GM12892 (cell line): Measurements from ENCODE around the gene GNPTG.

Experiments used
- DNase-seq: peaks from one replicate; pipeline ENCODE4 v3.0.0; 2011; ENCODE audit not compliant: insufficient read length
- FAIRE-seq: peaks from 2 replicates; lab custom pipeline; 2011; peaks lifted over from hg19 to GRCh38; lab: Jason Lieb, UNC
- POLR2A ChIP-seq: IDR thresholded peaks from 2 replicates; pipeline ENCODE4 v1.6.1; 2011; ENCODE audit warnings: low read depth, low read length, control low read depth
- POLR2AphosphoS5 ChIP-seq: IDR thresholded peaks from 2 replicates; pipeline ENCODE4 v1.6.1; 2011; ENCODE audit warnings: low read depth, low read length, control low read depth
- TAF1 ChIP-seq: IDR thresholded peaks from 2 replicates; pipeline ENCODE4 v1.6.1; 2011; ENCODE audit warnings: low read depth, mild to moderate bottlenecking, control low read depth, low read length, borderline replicate concordance

The GNPTG gene

GRCh38 chr16:1312903-1313302, 38.8 kb upstream of the GNPTG start:
- no peak for FAIRE-seq
- TF ChIP-seq TAF1 (no peak), POLR2A (no peak), POLR2AphosphoS5 (no peak)
- DNase-seq, result no peak

DNA sequence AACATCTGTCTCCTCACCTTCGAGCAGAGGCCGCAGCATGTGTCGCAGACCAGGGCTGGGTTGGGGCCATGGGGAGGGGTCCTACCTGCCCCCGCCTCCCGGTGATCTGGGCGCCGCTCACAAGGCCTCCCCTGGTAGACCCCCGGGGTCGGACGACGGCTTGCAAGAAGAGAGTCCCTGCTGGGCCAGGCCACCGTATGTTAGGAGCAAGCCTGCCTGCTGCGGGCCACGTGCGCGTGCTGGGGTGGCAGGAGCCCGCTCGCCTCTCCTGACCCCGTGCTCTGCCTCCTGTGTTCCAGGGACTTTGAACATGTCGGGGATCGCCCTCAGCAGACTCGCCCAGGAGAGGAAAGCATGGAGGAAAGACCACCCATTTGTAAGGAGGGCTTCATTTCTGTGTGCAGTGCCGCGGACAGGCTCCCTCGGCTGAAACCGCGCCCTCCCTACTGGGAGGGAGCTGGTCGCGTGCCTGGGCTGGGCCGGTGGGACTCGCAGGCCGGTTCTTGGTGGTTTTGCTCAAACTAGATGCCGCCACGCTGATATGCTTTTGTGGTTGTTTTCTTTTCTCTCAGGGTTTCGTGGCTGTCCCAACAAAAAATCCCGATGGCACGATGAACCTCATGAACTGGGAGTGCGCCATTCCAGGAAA, 37.9 kb upstream of the GNPTG start:
- FAIRE-seq, result no peak
- DNase-seq, result no peak
- TF ChIP-seq POLR2A (no peak), TAF1 (no peak), POLR2AphosphoS5 (no peak)

GRCh38 chr16:1314399-1315068, 37.2 kb upstream of the GNPTG start:
- FAIRE-seq (no peak), DNase-seq (no peak)
- TF ChIP-seq POLR2AphosphoS5, result no peak; the same call in 1 of the 2 replicates
- TF ChIP-seq POLR2A, result no peak; the same call in 1 of the 2 replicates
- TF ChIP-seq TAF1, result no peak

DNA sequence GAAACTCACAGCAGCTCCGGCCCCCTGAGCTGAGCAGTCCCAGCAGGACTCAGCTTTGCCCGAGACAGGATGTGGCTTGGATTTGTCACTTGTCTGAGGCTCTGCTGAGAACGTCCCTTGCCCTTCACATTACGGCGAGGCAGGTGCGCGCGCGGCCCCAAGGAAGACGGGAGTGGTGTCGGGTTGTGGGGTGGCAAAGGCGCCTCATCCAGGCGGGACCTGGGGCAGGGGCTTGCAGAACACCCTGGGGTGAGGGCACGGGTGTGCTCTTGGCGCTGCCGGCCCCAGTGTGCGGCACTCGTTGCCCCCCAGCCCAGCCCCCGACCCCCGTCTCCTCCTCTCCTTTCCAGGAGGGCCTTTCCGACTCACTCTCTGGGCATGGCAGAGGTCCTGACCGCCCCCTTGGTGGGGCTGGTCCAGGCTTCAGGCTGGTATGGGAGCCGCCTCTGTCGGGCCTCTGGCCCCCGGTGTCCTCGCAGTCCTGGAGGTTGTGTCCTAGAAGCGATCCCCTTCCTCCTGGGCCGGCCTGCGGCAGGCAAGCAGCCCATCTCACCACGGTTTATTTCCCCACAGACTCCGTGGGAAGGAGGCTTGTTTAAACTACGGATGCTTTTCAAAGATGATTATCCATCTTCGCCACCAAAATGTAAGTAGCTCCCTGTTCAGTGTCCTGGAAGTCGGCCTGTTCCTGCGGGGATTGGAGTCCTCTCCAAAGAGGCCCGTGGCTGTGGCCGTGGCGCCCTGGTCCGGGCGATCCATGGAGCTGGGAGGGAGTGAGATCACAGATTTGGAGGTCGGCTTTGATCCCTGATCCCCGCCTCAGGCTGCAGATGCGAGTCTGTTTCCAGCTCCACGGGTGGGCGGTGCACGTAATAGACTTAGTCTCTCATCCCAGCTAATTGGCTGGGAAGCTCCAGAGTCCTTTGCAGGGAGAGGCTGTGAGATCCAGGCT, 36.4 kb upstream of the GNPTG start:
- DNase-seq (no peak), FAIRE-seq (no peak)
- TF ChIP-seq POLR2AphosphoS5 (no peak; the same call in 1 of the 2 replicates), TAF1 (no peak), POLR2A (no peak)

DNA sequence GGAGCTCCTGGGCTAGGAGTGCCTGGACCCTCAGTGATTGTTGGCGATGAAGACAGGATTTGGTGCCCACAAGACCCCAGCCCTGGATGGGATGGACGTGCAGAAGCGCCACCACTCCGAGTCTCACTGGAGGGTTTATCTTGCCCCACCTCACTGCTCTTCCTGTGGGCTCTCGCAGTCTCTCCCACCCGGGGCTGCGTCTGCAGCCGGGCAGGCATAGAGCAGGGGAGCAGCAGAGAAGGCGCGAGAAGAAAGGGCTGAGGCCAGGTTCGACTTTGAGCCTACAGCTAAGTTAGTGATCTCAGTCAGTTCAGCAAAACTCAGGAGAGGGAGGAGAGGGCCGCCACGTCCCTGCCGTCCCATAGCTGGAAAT, 35.7 kb upstream of the GNPTG start:
- FAIRE-seq, result no peak
- TF ChIP-seq TAF1, result no peak
- no peak for TF ChIP-seq POLR2A
- DNase-seq, result no peak

DNA sequence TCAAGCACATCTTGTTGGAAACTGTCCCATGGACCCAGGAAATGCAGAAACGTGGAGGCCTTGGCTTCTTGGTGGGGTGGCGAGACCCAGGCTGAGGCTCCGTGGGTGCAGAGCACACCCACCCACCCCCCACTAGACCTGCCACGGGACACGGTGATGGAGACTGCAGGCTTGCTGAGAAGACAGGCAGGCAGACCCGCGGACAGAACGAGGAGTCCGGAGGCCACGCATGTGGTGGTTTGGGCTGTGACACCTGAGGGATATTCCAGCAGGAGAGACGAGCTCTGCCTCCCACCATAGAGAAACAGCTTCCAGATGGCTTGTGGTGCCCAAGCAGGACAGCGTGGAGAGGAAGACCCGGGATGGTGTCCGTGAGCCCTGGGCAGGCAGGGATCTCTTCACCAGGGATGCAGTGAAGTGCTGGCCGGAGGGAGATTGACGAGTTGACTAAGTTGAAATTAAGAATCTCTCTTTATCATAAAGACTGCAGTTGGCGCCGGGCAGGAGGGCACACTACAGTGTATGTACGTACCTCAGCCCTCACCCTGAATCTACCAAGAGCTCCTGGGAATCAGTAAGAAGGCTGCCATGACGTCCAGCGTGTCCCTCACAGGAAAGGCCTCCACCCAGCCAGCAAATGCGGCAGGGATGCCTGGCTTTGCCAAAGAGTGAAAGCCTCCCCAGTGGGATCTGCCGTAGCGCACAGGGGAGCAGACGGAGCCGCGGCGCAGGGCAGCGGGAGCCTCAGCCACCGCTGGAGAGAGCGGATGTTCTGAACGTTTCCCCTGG, 34.1 kb upstream of the GNPTG start:
- FAIRE-seq, result no peak
- DNase-seq, result no peak
- TF ChIP-seq POLR2AphosphoS5, result no peak; the same call in 1 of the 2 replicates
- TF ChIP-seq TAF1, result no peak
- no peak for TF ChIP-seq POLR2A

DNA sequence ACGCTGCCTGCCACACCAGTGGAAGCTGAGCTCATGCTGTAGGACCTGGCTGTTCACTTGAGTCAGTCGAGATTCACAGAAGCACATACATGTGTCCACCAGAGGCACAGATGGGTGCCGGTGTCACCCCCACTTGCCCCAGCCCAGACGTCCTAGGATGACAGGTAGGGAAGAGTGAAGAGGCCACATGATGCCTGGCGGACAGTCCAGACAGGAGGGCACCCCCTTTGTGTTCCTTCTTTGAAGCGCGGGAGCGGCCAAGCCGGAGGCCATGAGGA, 33.5 kb upstream of the GNPTG start:
- no peak for FAIRE-seq
- DNase-seq, result no peak
- no peak for TF ChIP-seq TAF1
- TF ChIP-seq POLR2AphosphoS5, result peak; percentile 50; the same call in 1 of the 2 replicates
- TF ChIP-seq POLR2A, result no peak

- FAIRE-seq, result no peak
- no peak for DNase-seq
- TF ChIP-seq POLR2AphosphoS5, result peak; percentile 41; the same call in 1 of the 2 replicates
- TF ChIP-seq TAF1, result no peak
Measured at GRCh38 chr16:1319041-1319440, 32.7 kb upstream of the GNPTG start.

GRCh38 chr16:1320097-1320496, 31.6 kb upstream of the GNPTG start:
- TF ChIP-seq POLR2A (no peak), POLR2AphosphoS5 (no peak), TAF1 (no peak)
- FAIRE-seq, result no peak
- no peak for DNase-seq

GRCh38 chr16:1320658-1321240, 31.0 kb upstream of the GNPTG start:
- TF ChIP-seq POLR2AphosphoS5 (peak; percentile 32; the same call in 1 of the 2 replicates), TAF1 (no peak)

More at GRCh38 chr16:1320658-1321240, 31.0 kb upstream of the GNPTG start:
- FAIRE-seq (no peak), DNase-seq (no peak)
